OCI-LY3 (cell line): ENCODE data around the gene NR2F6.

Experiments
- H2AFZ ChIP-seq: fragments of 200-600, 300-600 bp; shearing (Covaris generic); 2 replicates; pipeline ENCODE4 v1.6.0; 2014; ENCODE audit warnings: antibody characterized with exemption, low read depth, low read length
- H3K27ac ChIP-seq: fragments of 200-600, 300-600 bp; sonication (generic); 2 replicates; pipeline ENCODE4 v1.5.1; 2014; ENCODE audit warnings: mild to moderate bottlenecking, low read length, moderate library complexity, mixed read lengths
- H3K27me3 ChIP-seq: fragments of 200-600, 300-600 bp; sonication (generic); 2 replicates; pipeline ENCODE4 v1.6.1; 2014; ENCODE audit warnings: low read depth, low read length, mixed read lengths
- H3K36me3 ChIP-seq: fragments of 200-600, 300-600 bp; sonication (generic); replicated peaks from 2 replicates; pipeline ENCODE3; 2014; ENCODE audit warnings: low read depth, low read length, mixed read lengths
- H3K4me1 ChIP-seq: fragments of 300-600, 200-600 bp; sonication (generic); 2 replicates; pipeline ENCODE4 v1.6.1; 2014; ENCODE audit warnings: low read length, mixed read lengths
- H3K4me2 ChIP-seq: fragments of 200-600, 300-600 bp; sonication (generic); 2 replicates; pipeline ENCODE4 v1.6.1; 2014; ENCODE audit warnings: low read length, mixed read lengths
- H3K4me3 ChIP-seq: fragments of 300-600, 200-600 bp; sonication (generic); 2 replicates; pipeline ENCODE4 v1.5.1; 2014; ENCODE audit warnings: antibody characterized with exemption, mild to moderate bottlenecking, low read length, moderate library complexity
- H3K79me2 ChIP-seq: fragments of 300-600, 200-600 bp; shearing (Covaris generic); 2 replicates; pipeline ENCODE4 v1.6.1; 2014; ENCODE audit warnings: mild to moderate bottlenecking, low read length, mixed read lengths
- H3K9ac ChIP-seq: fragments of 300-600, 200-600 bp; shearing (Covaris generic); 2 replicates; pipeline ENCODE4 v1.6.0; 2014; ENCODE audit warnings: mild to moderate bottlenecking, low read length, moderate library complexity
- H3K9me3 ChIP-seq: fragments of 200-600, 300-600 bp; shearing (Covaris generic); 2 replicates; pipeline ENCODE4 v1.6.1; 2014; ENCODE audit warnings: low read length, mixed read lengths; ENCODE audit not compliant: insufficient read depth
- H4K20me1 ChIP-seq: fragments of 200-600, 300-600 bp; sonication (generic); 2 replicates; pipeline ENCODE4 v1.6.1; 2016; ENCODE audit warnings: low read length, mixed read lengths; ENCODE audit not compliant: insufficient read depth
- CTCF ChIP-seq: fragments of 200-600, 300-600 bp; sonication (generic); IDR thresholded peaks from 2 replicates; pipeline ENCODE4 v1.5.1; 2014; ENCODE audit warnings: antibody characterized with exemption, low read length, low read depth
- EZH2phosphoT487 ChIP-seq: fragments of 200-600 bp; shearing (Covaris generic); IDR thresholded peaks from 2 replicates; pipeline ENCODE4 v1.6.1; 2018; ENCODE audit warnings: antibody characterized with exemption, mixed run types, low read depth

The NR2F6 gene

GRCh38 chr19:17268754-17269153 is 23.0 kb upstream of the NR2F6 start:
- Histone ChIP-seq H3K9ac (no peak overlapping the region), H3K4me1 (peaks cover 11% of the 10 kb centered on the region; the same call in 1 of the 2 replicates), H3K36me3 (peaks cover 17% of the 10 kb centered on the region), H4K20me1 (no peaks in the 10 kb centered on the region), H2AFZ (no peak overlapping the region), H3K9me3 (no peaks in the 10 kb centered on the region), H3K4me3 (no peak overlapping the region), H3K4me2 (0 out of 2 replicates have a peak overlapping the region, but pooled peaks have one; percentile 99), H3K27me3 (no peaks in the 10 kb centered on the region), H3K27ac (no peak overlapping the region), H3K79me2 (peaks cover 17% of the 10 kb centered on the region)
- TF ChIP-seq EZH2phosphoT487 = no peak

GRCh38 chr19:17266975-17267788 is 21.5 kb upstream of the NR2F6 start, which contains the start of gene BABAM1:
Gene BABAM1 (plus strand): TSS chr19:17267443. CDS start chr19:17268807, 1,364 bp downstream.
- Histone ChIP-seq H3K9ac (peak within 1 kb of the TSS; percentile 82), H3K4me2 (peak within 1 kb of the TSS; percentile 99), H3K36me3 (peaks cover 14% of the 10 kb centered on the region), H3K9me3 (no peaks in the 10 kb centered on the region), H4K20me1 (no peaks in the 10 kb centered on the region), H3K79me2 (peaks cover 17% of the 10 kb centered on the region), H3K27me3 (no peaks in the 10 kb centered on the region), H2AFZ (peak within 1 kb of the TSS; percentile 70), H3K27ac (peak within 1 kb of the TSS; percentile 43), H3K4me1 (peaks cover 11% of the 10 kb centered on the region; the same call in 1 of the 2 replicates), H3K4me3 (peak within 1 kb of the TSS; percentile 89)
- TF ChIP-seq CTCF (no peak), EZH2phosphoT487 (no peak)

GRCh38 chr19:17266589-17266974 is 20.9 kb upstream of the NR2F6 start:
- H3K9ac ChIP-seq = peak overlapping the region; percentile 44
- no peaks in the 10 kb centered on the region for H4K20me1 ChIP-seq
- H2AFZ ChIP-seq = peak overlapping the region; percentile 62; the same call in 1 of the 2 replicates
- peak overlapping the region; percentile 61 for H3K4me2 ChIP-seq
- no peaks in the 10 kb centered on the region for H3K9me3 ChIP-seq
- H3K4me1 ChIP-seq = peaks cover 11% of the 10 kb centered on the region; the same call in 1 of the 2 replicates
- peaks cover 14% of the 10 kb centered on the region for H3K36me3 ChIP-seq
- peak overlapping the region; percentile 16; the same call in 1 of the 2 replicates for H3K27ac ChIP-seq
- H3K27me3 ChIP-seq = no peaks in the 10 kb centered on the region
- no peak for TF ChIP-seq CTCF
- TF ChIP-seq EZH2phosphoT487 = no peak
- H3K79me2 ChIP-seq = peaks cover 17% of the 10 kb centered on the region
- H3K4me3 ChIP-seq = peak overlapping the region; percentile 70

GRCh38 chr19:17266026-17266425 is 20.3 kb upstream of the NR2F6 start:
- Histone ChIP-seq H3K36me3 (peaks cover 8% of the 10 kb centered on the region), H3K4me2 (peak overlapping the region; percentile 61), H4K20me1 (no peaks in the 10 kb centered on the region), H3K27me3 (no peaks in the 10 kb centered on the region), H3K9me3 (no peaks in the 10 kb centered on the region), H3K79me2 (peaks cover 17% of the 10 kb centered on the region), H3K4me3 (peak overlapping the region; percentile 70; the same call in 1 of the 2 replicates), H3K9ac (no peak overlapping the region), H3K4me1 (peaks cover 12% of the 10 kb centered on the region), H3K27ac (no peak overlapping the region), H2AFZ (no peak overlapping the region)
- TF ChIP-seq CTCF (no peak), EZH2phosphoT487 (no peak)
